Activated CD4-positive, alpha-beta T cell treated with anti-CD3 and anti-CD28 coated beads for 48 hours (primary cell): Measurements from ENCODE around the gene RAPSN.

Experiments
- DNase-seq: peaks from one replicate; pipeline ENCODE4 v3.0.0-alpha.2; 2020

The RAPSN gene

GRCh38 chr11:47387944-47388696 lies 60.8 kb downstream of the RAPSN start:
- no peak for DNase-seq
